Germinal center (tissue), 1 donor: ENCODE data around the gene TST.

ENCODE experiments used
- DNase-seq: peaks from one replicate; pipeline ENCODE4 v3.0.0; 2012; ENCODE audit warnings: mixed read lengths, low spot score

Gene TST

DNA sequence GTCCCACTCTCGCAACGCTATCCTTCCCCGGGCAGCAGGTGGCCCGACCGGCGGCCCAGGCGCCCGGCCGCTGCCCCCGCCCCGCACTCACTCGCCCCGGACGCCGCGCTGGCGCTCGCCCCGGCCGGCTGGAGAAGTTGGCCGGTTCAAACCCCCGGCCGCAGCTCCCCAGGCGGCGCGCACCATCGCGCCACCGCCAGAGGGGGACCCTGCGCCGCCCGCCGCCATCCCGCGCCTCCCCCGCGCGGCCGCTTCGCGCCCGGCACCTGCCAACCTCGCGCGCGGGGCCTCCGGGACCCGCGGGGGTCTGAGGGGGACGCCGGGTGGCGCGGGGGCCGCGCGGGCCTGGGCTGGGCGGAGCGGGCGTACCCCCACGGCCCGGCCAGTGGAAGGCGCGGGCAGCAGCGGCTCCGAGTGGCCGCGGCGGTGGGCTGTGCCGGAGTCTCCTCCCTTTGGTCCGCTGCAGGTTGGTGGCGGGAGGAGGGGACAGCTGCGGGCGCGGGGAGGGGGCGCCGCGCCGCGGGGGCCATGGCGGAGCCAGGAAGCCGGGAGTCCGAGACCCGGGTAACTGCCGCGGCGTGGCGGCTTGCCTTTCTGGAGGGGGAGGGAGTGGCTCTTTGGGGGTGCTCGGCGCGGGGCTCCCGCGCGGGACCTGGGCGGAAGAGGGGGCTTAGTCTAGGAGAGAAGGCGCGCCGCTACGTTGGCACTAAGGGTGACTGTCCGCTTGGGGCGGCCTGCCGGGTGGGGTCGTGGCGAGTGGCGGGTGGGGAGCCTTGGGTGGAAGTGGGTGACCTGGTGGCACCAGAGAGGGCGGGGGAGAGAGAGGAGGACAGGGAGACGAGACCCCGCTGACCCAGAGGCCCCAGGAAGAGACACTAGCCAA lies at the start of gene TST, which contains the start of gene MPST:
TSS of gene TST (minus strand) at position 139 of the 883 bp plus-strand sequence. CDS start 715 bp downstream, outside the sequence.
TSS of gene MPST (plus strand) at position 434 of the 883 bp plus-strand sequence. CDS start at position 529, 95 bp downstream.
- DNase-seq = peak; percentile 57

DNA sequence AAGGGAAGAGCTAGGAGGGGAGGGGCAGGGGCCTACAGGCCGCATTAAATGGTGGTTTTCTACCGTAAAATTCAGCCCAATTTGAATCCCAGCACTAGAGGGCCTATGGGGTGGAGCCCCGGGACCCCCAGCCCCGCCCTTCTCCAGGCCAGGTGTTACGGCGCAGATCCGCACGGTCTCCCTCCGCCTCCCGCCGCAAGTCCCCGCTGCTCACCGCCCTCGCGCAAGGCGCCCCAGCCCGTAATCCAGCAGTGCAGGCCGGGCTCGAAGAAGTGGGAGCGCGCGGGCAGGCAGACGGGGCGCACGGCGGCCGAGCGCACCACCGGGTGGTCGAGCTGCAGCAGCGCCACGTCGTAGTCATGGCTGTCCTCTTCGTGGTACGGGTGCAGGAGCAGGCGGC lies 49.6 kb upstream of the TST start:
- no peak for DNase-seq

DNA sequence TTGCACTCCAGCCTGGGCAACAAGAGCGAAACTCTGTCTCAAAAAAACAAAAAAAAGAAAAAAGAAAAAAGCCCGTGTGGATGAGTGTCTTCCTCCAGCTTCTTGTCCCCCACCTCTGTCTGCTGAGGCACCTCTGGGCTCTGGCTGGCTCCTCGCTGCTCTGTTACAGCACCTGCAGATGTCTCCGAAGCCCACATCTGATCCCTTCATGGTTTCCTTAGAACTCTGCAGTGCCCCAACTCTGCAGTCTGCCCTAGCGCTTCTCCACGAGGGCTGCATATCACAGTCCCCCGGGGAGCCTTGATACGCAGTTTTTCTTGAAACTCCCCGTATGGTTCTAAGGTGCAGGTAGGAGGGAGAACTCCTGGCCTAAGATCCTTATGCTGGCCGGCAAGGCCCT lies 48.2 kb upstream of the TST start:
- no peak for DNase-seq

DNA sequence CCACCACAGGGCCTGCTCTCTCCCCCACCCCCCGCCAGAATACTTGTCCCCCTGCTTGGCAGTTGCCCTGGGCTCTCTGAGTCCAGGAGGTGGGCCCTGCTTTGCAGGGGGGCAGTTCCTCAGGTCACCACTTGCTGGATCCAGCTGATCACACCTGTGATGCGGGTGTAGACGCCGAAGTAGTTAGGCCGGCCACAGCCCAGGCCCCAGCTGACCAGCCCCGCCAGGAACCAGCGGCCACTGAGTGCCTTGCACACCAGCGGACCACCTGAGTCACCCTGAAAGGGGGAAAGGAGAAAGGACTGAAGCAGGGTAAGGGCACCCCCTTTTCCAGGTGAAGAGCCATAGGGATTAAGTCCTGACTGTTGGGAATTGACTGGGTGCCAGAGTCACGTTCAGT lies 46.7 kb upstream of the TST start:
- no peak for DNase-seq

DNA sequence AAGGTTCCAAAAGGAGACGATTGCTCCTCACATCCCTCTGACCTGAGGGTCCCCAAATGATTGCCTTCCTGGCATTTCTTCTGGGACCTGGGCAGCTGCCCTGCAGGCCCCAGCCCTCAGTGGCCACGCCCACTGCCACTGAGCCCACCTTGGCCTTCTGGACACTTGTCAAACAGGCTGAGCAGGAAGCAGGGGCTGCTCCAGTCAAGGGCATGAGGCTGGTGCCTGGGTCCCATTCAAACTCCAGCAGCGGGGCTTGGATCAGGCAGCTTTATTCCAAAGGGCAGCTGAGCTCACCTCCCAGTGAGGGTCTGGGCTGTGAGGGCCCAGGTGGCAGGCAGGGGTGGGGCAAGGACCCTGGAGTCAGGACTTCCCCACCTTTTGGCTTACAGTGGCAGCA lies 45.9 kb upstream of the TST start:
- no peak for DNase-seq

DNA sequence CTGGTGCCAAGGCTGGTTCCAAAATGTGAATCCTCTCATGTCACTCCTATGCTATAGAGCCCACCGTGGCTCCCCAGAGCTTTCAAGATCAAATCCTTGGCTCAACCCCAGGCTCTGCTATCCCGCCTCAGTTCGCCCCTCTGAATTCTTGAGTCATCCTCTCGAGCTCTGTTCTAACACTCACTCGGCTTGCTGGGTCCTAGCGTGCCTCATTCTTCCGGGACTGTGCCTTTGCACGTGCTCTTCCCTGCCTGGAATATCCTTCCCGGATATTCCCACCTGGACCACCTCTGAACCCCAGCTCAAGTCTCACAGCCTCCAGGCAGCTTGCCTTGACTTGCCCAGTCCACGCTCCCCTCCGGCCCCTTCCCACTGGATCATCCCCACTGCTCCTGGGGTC lies 45.3 kb upstream of the TST start:
- no peak for DNase-seq

DNA sequence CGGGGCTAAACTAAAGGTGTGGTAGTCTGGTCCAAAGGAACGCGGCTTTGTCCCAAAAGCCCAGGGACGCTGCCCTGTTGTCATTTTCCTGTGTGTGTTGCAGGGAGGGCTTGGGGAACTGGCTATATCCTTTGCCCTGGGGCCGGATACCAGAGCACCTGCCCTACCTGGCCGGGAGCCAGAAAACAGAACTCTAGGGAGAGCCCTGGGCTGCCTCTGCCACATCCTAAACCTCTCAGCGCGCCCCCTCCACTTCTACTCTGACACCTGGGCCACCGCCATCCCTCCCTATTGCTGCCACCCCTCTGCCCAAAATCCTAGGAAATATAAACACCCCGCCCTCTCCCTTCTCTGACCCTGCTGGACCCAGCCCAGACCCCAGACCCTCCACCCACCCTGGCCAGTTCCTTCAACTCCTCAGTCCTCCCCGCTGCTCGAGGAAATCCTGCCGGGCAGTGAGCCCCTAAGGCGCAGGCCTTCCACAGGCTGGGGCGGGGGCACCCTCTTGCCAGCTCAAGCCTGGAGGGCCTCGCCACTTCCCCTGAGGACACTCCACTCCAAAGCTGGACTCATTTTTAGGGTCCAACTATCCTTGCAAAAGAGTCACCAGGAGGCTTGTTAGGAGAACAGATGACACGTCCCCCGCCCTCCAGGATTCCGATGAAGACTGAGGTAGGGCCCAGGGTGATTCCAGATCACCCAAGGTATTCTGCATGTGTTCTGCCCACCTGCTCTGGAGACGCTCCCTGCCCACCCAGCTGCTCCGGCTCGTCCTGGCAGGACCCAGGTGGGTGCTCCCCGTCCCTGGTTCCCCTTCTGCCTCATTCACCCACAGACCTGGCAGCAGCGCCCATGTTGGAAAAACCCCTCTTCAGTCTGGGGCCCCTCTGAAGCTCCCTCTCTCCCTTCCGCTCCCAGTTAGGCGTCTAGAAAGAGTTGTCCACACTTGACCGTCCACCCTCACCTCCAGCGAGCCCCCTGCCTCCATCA lies 44.5 kb upstream of the TST start:
- DNase-seq = no peak

DNA sequence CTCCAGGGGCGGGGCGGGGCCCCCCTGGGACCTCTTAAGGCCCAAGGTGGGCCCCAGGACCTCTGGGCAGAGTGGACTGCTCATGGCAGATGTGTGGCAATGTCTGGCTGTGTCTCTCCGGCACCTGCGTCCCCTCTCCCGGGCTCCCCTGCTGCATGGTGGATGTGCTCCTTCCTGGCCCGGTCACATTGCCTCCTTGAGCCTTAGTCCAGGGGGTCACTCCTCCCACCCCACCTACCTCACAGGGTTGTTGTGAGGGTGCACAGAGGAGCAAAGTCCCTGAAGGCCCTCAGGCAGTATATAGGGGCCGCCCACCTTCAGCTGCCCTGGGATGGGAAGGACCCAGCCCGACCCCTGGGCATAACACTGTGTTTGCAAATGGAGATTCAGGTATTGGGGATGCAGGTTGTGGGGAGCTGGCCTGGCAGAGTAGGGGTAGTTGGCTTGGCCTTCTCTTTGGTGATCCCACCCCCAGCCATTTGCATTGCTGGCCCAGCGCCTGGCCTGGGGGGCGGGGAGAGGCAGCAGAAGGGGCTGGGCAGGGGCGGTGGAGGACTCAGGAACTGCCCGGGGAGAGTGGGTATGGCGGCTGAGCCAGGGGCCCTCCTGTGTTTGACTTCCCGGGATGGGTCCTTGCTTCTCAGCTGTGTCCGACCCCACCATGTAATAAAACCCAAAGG lies 43.6 kb upstream of the TST start:
- DNase-seq = no peak

DNA sequence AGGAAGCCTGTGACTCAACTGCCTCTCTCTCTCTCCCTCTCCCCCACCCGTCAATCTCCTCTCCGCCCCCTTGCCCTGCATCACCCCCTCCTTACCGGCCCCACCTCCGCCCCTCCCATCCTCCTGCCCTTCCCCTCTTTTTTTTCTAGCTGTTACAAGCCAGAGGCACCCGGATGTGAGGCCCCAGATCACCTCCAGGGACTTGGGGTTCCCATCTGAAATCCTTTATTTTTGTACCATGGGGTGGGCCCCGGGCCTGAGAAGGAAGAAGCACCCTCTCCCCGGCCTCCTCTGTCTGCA lies 43.1 kb upstream of the TST start:
- DNase-seq = no peak

DNA sequence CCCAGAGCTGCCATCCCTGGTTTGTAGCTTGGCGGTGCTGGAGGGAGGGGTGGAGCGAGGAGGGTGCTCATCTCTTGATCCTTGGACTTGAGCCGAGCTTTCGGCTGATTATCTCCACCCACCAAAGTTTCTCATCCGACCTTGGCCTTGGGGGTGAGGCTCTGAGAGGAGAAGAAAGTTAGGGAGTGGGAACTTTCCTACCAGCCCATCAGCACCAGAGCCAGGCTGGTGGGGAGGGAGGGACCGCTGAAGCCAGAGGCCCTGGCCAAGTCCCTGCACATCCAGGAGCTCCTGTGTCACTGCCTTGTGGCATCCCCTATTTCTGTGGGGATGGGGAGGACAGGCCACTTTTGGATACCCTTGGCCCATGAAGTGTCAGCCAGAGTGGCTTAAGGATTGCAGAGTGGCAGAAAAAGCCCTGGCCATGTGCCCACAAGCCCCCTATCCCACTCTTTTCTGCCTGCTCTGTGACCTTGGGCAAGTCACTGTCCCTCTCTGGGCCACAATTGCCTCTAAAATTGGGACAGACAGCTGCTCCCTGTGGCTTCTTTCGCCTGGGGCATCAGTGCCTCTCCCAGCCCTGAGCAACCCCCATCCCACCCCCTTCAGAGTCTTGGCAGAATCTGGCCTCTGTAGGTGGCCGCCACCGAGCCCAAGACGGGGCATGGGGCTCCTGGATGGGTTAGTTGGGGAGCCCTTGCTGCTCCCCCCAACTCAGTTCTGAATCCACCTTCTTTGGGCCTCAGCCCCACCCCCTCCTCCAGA lies 42.5 kb upstream of the TST start:
- DNase-seq = no peak

DNA sequence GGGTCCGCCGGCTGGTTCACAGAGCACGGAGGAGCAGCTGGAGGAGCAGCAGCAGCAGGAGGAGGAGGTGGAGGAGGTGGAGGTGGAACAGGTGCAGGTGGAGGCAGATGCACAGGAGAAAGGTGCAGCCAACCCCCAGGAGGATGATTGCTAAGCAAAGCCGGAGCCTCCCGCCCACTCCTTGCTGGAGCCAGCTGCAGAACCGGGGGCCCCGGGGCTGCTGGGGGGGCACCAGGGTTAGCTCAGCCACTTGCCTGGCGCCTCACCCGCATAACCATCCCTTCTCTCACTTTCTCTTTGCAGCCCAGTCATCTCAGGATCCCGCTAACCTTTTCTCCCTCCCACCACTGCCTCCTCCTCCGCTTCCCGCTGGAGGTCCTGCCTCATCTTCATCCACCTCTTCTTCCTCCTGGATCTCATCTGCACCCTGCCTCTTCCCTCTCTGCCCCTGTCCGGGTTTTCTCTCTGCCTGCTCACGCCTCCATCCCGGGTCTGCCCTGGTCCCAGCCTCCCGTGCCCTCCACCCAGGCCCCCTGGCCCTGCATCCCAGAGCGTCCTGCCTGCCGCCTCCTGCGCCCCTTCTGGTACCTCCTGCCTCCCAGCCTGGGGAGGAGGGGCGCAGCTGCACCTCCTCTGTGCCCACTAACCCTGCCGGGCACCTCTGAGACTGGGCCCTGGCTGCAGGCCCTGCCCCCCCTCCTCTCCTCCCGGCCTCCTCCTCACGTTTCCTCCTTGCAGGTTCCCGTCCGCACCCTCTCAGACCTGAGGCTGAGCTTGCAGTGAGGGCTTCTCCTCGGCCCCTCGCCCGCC lies 41.8 kb upstream of the TST start:
- DNase-seq = no peak

DNA sequence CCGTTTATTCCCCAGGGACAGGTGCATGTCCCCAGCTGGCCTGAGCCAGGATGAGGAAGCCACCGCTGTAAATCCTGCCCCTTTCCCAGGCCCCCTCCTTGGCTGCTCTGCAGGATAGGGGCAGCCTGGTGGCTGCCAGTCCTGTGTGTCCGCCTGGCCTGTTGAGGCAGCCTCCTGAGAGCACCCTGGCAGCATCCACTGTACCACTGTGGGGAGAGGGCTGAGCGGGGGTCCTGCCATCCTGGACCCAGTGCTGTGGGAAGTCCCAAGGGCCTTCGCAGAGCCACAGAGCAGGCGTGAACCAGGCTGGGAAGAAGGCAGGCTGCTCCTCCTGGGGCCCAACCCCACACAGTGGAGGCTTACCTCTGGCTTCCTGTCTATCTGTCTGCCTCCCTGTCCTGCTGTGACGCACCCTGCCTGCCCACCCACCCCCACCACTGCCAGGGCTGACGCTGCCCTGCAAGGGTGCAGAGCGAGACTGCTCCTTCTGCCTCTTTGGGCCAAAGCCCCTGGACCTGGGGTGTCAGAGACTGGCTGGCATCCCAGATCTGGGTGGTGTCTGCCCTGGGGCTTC lies 40.7 kb upstream of the TST start:
- no peak for DNase-seq

DNA sequence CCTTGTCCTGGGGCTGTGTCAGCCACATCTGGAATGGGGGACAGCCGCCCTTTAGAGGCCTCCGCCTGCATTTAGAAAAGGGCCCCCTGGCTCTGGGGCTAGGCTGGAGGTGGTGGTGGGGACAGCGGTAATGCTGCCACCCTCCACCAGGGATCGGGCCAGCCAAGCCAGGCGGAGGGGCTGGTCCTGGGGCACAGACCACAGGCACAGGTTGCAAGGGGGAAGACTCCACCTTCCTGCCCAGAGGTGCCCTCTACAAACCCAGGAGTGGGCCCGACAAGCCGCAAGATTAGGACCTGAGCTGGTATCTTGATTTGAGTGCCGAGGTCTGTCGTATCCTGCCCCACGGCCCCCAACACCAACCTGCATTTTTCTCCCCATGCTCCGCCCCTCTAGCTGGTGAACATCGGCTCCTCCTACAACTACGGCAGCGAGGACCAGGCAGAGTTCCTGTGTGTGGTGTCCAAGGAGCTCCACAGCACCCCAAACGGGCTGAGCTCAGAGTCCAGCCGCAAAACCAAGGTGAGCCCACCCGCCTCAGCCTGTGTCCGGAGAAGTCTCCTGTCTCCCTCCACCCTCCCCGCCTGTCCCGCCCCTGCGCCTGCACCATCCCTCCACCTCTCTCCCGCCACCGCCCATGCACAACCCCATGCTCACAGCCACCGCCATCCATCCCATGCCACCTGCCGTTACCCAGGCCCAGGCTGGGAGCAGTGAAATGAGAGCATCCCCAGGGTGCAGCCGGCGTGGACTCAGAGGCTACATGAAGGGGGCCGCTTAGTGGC lies 39.9 kb upstream of the TST start:
- DNase-seq = no peak

DNA sequence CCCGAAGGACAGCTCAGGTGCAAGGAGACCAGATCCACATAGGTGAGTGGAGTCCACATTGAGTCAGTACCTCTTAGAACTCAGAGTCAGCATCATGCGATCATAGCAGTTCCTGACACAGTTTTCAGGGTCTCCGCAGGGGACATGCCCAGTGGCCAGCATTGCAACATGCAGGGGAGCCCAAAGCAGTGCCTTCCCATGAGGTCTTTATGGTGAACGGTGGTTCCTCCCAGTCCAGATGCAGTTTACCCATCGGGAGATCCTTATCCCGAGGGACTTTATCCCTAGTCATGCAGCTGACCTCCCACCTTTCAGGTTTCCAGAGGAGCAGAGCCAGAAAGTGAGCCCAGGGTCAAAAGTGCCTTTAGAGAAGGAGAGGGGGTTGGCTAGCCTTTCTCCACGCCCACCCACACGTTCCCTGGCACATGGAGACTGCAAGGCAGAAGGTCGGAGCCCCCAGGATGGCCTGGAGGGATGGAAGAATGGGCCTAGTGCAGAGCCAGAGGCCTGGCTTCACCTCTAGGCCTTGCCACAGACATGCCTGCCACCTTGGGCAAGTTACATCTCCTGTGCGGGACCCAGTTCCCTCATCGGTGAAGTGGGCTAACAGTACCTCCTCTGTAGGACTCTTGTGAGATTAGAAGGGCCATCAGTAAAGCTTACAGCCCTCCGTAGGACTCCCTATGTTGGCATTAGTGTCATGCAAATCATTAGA lies 38.7 kb upstream of the TST start:
- no peak for DNase-seq

DNA sequence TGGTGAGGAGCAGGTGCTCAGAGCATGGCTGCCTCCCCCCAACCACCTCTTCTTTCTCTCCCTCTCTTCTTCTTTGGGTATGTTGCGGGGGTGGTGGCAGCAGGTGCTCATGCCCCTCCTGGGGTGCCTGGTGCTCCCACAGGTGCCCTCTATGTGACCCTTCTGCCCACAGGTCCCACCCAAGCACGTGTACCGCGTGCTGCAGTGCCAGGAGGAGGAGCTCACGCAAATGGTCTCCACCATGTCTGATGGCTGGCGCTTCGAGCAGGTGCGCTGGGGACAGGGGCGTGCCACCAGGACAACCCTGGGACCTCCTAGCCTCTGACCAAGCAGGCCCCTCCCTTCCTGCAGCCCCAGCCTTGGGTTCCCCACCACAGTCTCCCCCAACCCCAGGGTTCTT lies 38.0 kb upstream of the TST start:
- DNase-seq = no peak

DNA sequence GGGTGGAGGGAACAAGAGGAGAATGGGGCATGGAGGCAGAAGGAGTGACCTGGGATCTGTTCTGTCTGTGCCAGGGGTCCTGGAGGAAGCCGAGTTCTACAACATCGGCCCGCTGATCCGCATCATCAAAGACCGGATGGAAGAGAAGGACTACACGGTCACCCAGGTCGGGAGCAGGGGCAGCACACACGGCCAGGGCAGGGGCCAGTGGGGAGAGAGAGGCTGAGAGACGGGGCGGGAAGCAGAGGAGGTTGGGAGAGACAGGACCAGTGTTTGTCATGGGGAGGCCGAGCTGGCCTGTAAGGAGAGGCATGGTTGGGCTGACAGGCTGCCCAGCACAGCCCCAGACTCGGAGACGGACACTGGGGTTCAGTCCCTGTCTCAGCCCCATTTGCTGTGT lies 37.0 kb upstream of the TST start:
- DNase-seq = no peak

DNA sequence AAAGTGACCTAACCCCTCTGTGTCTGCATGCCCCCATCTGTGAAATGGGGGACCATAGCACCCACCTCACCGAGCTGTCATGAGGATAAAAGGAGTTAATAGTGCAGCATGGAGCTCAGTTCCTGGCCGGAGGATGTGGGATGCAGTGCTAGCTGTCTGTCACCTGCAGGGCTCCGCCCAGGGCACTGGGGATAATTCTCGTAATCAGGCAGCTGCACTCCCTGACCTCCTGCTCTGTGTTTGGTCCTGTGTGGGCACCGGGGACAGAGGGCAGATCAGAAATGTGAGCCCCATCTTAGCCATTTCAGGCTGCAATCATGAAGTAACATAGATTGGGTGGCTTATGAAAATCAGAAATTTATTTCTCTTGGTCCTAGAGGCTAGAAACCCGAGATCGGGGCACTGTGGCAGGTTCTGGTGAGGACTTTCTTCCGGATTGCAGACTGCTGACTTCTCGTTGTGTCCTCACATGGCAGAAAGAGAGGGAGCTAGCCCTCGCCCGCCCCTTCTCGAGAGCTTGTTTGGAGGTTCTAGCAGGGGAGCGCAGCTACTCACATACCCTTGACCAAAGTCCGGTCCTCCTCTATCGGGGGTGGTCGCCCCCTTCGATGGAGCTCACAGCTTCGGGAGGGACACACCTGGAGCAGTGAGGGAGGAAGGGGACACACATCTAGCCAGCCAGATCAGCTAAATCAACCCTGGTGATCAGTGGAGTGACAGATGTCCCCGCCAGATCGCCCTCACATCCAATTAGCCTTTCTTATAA lies 35.5 kb upstream of the TST start:
- DNase-seq = no peak

DNA sequence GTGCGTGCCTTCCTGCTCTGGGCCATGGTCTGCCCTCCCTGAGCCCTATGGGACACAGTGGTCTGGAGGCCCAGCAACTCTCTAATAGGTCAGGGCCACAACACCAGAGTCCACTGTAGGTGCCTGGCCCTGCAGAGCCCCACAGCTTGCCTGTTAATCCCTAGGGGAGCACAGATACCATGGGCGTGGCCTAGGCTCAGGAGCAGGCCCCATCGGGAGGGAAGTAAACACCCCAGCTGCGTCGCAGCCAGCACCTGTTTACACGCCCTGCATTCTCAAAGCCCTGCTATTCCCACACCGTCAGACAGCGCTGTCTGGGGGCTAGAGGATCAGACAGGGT lies 34.8 kb upstream of the TST start:
- no peak for DNase-seq
